IPS-NIHi11 (cell line): Measurements from ENCODE around the gene WBP1.

Experiments used
- DNase-seq: peaks from one replicate; pipeline ENCODE4 v3.0.0; 2012; ENCODE audit warnings: mixed read lengths, low spot score

WBP1 gene

DNA sequence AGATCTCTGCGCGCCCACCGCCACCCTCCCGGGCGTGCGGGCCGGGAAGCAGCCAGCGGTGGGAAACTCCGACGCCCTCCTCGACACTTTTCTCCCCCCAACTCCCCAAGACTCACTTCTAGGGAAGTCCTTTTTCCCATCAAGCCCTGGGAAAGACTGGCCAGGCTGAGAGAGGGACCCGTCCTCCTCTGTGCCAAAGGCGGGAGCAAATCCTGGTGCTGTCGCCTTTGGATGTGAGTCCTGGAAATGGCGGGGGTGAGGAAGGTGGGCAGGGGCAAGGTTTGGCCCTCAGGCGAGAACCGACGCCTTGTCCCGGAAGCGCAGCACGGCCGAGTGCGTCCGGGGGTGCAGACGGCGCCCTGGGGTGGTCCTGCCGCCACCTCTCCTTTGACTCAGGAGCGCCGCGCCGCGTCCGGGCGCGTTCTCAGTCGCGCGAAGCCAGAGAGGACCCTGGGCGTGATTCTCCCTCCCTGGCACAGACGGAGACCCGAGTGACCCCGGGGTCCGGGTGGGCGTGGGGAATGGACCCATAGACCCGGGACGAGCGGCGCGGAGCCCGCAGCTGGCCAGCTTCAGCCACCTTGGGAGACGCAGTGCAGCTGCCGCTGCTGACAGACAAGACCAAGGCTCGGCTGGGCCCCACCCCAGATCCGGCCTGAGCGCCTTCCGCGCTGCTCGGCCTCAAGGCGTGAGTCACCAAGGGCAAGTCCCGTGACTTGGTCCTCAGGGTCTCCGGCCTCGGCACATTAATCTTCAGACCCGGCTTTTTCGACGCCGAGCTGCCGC, 44.7 kb downstream of the WBP1 start:
- peak; percentile 69 for DNase-seq

DNA sequence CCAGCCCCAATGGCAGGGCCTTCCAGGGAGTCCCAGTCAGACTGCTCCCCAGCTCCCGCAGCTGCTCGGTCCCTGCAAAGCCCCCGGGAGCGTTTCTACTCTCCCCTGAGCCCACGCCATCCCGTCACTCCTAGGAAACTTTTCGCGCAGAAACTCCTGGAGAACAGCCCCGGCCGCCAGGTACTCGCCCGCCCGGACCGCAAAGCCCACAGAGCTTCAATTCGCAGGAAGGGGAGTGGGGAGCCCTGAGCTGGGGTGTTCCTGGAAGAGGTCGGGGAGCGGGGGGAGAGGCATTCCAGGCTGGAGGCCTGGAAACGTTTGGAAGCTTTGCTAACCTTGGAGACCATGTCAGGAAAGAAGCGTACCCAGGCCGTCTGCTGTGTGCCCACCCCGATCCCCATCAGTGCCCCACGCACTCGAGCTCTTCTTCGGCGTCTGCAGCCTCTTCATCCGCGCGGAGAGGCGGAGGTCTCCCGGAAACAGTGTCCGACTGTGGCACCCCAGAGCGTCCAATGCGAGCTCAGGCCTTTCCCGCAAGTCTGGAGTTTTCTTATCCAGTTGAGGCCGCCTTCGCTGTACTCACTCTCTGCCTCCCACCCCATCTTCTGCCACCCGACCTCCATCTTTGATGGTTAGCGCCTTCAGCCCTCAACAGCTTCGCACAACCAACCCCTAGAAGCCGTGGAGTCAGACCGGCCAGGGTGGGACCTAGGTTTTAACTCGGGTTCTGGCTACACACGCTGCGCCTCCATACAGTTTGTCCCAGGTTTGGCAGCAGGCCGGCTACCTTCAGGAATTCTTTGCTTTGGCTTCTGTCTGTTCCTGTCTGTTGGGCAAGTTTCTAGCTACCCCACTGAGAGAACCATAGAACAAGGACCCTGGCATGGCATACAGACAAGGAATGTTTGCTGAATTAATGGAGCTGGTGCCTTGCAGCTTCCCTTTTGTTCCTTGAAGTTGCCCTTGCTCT, 45.6 kb downstream of the WBP1 start:
- DNase-seq, result no peak

DNA sequence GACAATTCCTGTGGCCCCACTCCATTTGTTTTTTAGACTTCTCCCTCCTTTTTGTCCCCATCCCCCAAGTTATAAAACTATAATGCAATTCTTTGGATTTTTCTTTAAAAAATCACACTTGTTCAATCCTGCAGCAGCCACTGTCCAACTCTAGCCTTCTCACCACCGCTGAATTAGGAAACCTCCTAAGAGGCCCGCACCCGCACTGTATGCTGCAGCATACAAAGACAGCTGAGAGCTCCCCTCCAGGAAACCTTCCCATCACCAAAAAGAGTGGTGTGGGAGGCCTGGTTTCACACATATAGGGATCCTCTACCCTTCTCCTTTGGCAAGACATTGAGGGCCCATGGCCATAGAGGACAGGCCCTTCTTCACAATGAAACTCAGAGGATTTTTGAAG, 46.4 kb downstream of the WBP1 start:
- no peak for DNase-seq

DNA sequence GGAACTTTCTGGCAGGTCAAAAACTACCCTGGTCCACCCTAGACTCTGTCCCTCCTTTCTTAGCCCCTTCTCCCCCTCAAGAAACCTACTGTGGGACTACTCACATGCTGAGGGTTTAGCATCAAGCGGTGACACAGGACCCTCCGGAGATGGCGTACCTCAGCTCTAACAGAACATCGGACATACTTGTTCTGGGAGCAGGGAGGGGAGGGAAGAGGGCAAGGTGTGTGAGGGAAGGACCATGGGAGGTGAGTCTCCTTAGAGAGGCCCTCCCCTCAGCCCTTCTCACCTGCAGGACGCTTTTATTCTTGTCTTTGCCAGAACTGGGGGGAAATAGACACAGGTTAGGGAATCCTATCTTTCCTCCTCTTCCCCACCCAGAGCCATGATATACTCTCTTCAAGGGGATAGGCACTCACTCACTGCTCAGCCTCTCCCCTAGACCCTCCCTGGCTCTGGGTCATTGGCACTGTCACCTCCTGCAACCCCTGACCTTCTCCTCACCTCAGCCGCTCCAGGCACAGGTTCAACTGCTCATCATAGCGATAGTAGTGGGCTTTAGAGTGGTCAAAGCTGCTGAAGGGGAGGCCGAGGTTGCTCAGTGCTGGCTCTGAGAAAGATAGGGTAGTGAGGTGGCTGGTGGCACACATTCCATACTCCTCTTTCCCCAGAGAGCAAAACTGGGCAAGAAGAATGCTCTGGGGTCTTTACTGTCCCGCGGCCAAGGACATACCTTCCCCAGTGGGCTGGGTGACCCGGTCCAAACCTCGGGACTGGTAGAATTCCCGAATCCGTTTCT, 47.4 kb downstream of the WBP1 start:
- DNase-seq, result no peak

- DNase-seq, result peak; percentile 93
Measured at GRCh38 chr2:74507145-74507925, 49.1 kb downstream of the WBP1 start, which contains the start of gene PCGF1. TSS of gene PCGF1 (minus strand) at chr2:74507695. CDS start at chr2:74507668, 27 bp downstream.

GRCh38 chr2:74507926-74508520, 49.8 kb downstream of the WBP1 start:
- no peak for DNase-seq

DNA sequence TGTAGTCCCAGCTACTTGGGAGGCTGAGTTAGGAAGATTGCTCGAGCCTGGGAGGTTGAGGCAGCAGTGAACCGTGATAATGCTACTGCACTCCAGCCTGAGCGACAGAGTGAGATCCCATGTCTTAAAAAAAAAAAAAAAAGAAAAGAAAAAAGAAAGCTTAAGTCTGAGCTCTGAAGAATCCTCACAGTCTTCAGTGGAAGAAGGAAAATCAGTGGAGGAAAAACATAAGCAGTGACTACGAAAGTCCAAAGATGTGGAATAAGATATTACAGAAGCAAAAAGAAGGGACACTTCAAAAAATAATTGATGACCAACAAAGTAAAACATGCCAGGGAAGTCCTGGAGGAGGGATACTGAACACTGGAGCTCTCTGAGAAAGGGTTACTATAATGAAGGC, 52.0 kb downstream of the WBP1 start:
- no peak for DNase-seq
